Tibial nerve (tissue), 4 donors: Measurements from ENCODE around the gene DDIT4. TPM values are rescaled to one million over a fixed set of nuclear protein-coding genes. Genes with fewer than 3 reads are reported as not detected.

Experiments used
- DNase-seq, 2 donors: peaks; one replicate each; pipeline ENCODE4 v3.0.0-alpha.2; 2019; ENCODE audit warnings: low spot score in 2 of 2
- H3K27ac ChIP-seq, 4 donors: fragments of 200-600 bp; sonication (generic) in 3 of 4; one replicate each; pipeline ENCODE4 v1.5.1; 2017 to 2019; ENCODE audit warnings: mild to moderate bottlenecking in 1 of 4
- H3K27me3 ChIP-seq, 2 donors: fragments of 200-600 bp; sonication (generic) in 1 of 2; one replicate each; pipeline versions ENCODE4 v1.5.1 to v1.6.0; 2017 to 2019
- H3K36me3 ChIP-seq, 3 donors: fragments of 200-600 bp; sonication (generic); one replicate each; pipeline ENCODE4 v1.5.1; 2018 to 2019
- H3K4me1 ChIP-seq, 4 donors: fragments of 200-600 bp; sonication (generic) in 3 of 4; one replicate each; pipeline ENCODE4 v1.5.1; 2017 to 2019
- H3K4me3 ChIP-seq, 4 donors: fragments of 200-600 bp; sonication (generic) in 3 of 4; one replicate each; pipeline ENCODE4 v1.5.1; 2017 to 2019; ENCODE audit warnings: mild to moderate bottlenecking in 1 of 4, moderate library complexity in 1 of 4
- H3K9me3 ChIP-seq, 4 donors: fragments of 200-600 bp; sonication (generic) in 3 of 4; one replicate each; pipeline ENCODE4 v1.5.1; 2017 to 2019
- CTCF ChIP-seq, 5 experiments: fragments of 200-600 bp in 3 of 5; fragments of 450-650 bp in 2 of 5; sonication (generic) in 3 of 5; IDR thresholded peaks; one replicate each; pipeline ENCODE4 v1.5.1; 2016 to 2019; ENCODE audit warnings: antibody characterized with exemption in 5 of 5, mild to moderate bottlenecking in 3 of 5, moderate library complexity in 2 of 5
- EP300 ChIP-seq, 2 donors: sonication (generic); formaldehyde crosslinking; IDR thresholded peaks; one replicate each; pipeline ENCODE4 v1.6.1; 2017; ENCODE audit warnings: antibody characterized with exemption in 2 of 2, mild to moderate bottlenecking in 1 of 2
- POLR2A ChIP-seq, 2 donors: fragments of 450-650 bp; IDR thresholded peaks; one replicate each; pipeline ENCODE4 v1.6.1; 2017; ENCODE audit warnings: antibody characterized with exemption in 2 of 2, mild to moderate bottlenecking in 2 of 2, moderate library complexity in 2 of 2
- WGBS, 2 donors: methylation state at CpG; one replicate each; pipeline ENCODE4 v1.1.5; 2018; 5-methylcytosine and 5-hydroxymethylcytosine counted together
- total RNA-seq, 4 donors: library from RNA; depleted of rRNA; stranded (reverse); fragments of >200 nt; gene quantifications; one replicate each; pipeline ENCODE4 v1.1.0, GENCODE V29; 2016

The DDIT4 gene
- total RNA-seq, 4 donors from 2014 or later, result 1,317 to 2,202 (median 1,604) TPM

- WGBS, 2 donors, result 88 to 92% methylated on average over 13 of the region's 13 CpGs
- TF ChIP-seq EP300 (IDR thresholded peaks at IDR 0.05), result no peak
- TF ChIP-seq CTCF (IDR thresholded peaks at IDR 0.05), result no peak
- no peak for TF ChIP-seq POLR2A (IDR thresholded peaks at IDR 0.05)
- Histone ChIP-seq H3K27me3 (no peaks in the 10 kb centered on the region), H3K27ac (peak overlapping the region in 3 of 4 donors; percentile 35 to 99 (median 58)), H3K4me3 (no peak overlapping the region), H3K9me3 (no peaks in the 10 kb centered on the region), H3K36me3 (peaks cover 0 to 47% (median 3%) of the 10 kb centered on the region in 3 donors), H3K4me1 (peaks cover 0 to 40% (median 23%) of the 10 kb centered on the region in 4 donors)
- no peak for DNase-seq
Observed at GRCh38 chr10:72238392-72239175, 35.1 kb upstream of the DDIT4 start.

GRCh38 chr10:72239409-72239808 lies 34.3 kb upstream of the DDIT4 start:
- peak overlapping the region in 3 of 4 donors; percentile 35 to 99 (median 99) for H3K27ac ChIP-seq
- no peaks in the 10 kb centered on the region for H3K9me3 ChIP-seq
- H3K36me3 ChIP-seq, result peaks cover 0 to 38% (median 3%) of the 10 kb centered on the region in 3 donors
- peaks cover 0 to 49% (median 31%) of the 10 kb centered on the region in 4 donors for H3K4me1 ChIP-seq
- no peak overlapping the region for H3K4me3 ChIP-seq
- no peak for DNase-seq
- TF ChIP-seq POLR2A (IDR thresholded peaks at IDR 0.05), result no peak
- no peak for TF ChIP-seq CTCF (IDR thresholded peaks at IDR 0.05)
- TF ChIP-seq EP300 (IDR thresholded peaks at IDR 0.05), result no peak
- 80 to 83% methylated on average over 1 of the region's 1 CpG for WGBS, 2 donors
- H3K27me3 ChIP-seq, result no peaks in the 10 kb centered on the region

GRCh38 chr10:72240371-72240770 lies 33.4 kb upstream of the DDIT4 start:
- peaks cover 0 to 29% (median 0%) of the 10 kb centered on the region in 3 donors for H3K36me3 ChIP-seq
- DNase-seq, result no peak
- H3K9me3 ChIP-seq, result no peaks in the 10 kb centered on the region
- WGBS, 2 donors, result 97 to 98% methylated on average over 7 of the region's 7 CpGs
- no peak overlapping the region for H3K4me3 ChIP-seq
- H3K27me3 ChIP-seq, result no peaks in the 10 kb centered on the region
- peak overlapping the region in 2 of 4 donors; percentile 99 for H3K27ac ChIP-seq
- H3K4me1 ChIP-seq, result peaks cover 0 to 58% (median 41%) of the 10 kb centered on the region in 4 donors
- TF ChIP-seq CTCF (IDR thresholded peaks at IDR 0.05), result no peak
- no peak for TF ChIP-seq EP300 (IDR thresholded peaks at IDR 0.05)
- no peak for TF ChIP-seq POLR2A (IDR thresholded peaks at IDR 0.05)

GRCh38 chr10:72241691-72242252 lies 32.0 kb upstream of the DDIT4 start:
- peak overlapping the region; percentile 93 to 99 (median 98) for H3K27ac ChIP-seq
- WGBS, 2 donors, result 89 to 95% methylated on average over 8 of the region's 8 CpGs
- no peaks in the 10 kb centered on the region for H3K9me3 ChIP-seq
- H3K4me1 ChIP-seq, result peaks cover under 1 to 72% (median 55%) of the 10 kb centered on the region in 4 donors
- TF ChIP-seq POLR2A (IDR thresholded peaks at IDR 0.05), result no peak
- TF ChIP-seq EP300 (IDR thresholded peaks at IDR 0.05), result no peak
- no peak for TF ChIP-seq CTCF (IDR thresholded peaks at IDR 0.05)
- peaks cover 0 to 15% (median 0%) of the 10 kb centered on the region in 3 donors for H3K36me3 ChIP-seq
- H3K4me3 ChIP-seq, result no peak overlapping the region
- no peak for DNase-seq
- H3K27me3 ChIP-seq, result no peaks in the 10 kb centered on the region

GRCh38 chr10:72242675-72243074 lies 31.0 kb upstream of the DDIT4 start:
- H3K4me1 ChIP-seq, result peaks cover 10 to 81% (median 64%) of the 10 kb centered on the region in 4 donors

More at GRCh38 chr10:72242675-72243074, 31.0 kb upstream of the DDIT4 start:
- Histone ChIP-seq H3K36me3 (peaks cover 0 to 6% (median 0%) of the 10 kb centered on the region in 3 donors), H3K27ac (peak overlapping the region; percentile 93 to 99 (median 98)), H3K9me3 (no peaks in the 10 kb centered on the region), H3K4me3 (no peak overlapping the region), H3K27me3 (no peaks in the 10 kb centered on the region)
- TF ChIP-seq EP300 (IDR thresholded peaks at IDR 0.05) (peak; percentile 61 to 97), POLR2A (IDR thresholded peaks at IDR 0.05) (peak in 1 of 2 donors; percentile 32), CTCF (IDR thresholded peaks at IDR 0.05) (no peak)
- WGBS, 2 donors, result 2 to 7% methylated on average over 4 of the region's 4 CpGs
- DNase-seq, result peak; percentile 61 to 73
